GM21360 (cell line): ENCODE results near the gene ADH5.
A peak's percentile ranks its signal among the peaks of the same experiment; 100 is the strongest.
"Not testable (repeated sequence)": the region's sequence is repeated elsewhere in the genome, so short reads cannot be mapped to it uniquely, and the experiment has no call there.

Experiments
- ATAC-seq: cut with Tn5 transposase; IDR thresholded peaks from one replicate; pipeline ENCODE4 v1.9.1; 2021; ENCODE audit warnings: mild to moderate bottlenecking, moderate library complexity; ENCODE audit not compliant: unreplicated experiment

Gene ADH5

GRCh38 chr4:99038213-99038612 lies 50.4 kb downstream of the ADH5 start:
- no peak for ATAC-seq

GRCh38 chr4:99033956-99034355 lies 54.6 kb downstream of the ADH5 start:
- no peak for ATAC-seq

DNA sequence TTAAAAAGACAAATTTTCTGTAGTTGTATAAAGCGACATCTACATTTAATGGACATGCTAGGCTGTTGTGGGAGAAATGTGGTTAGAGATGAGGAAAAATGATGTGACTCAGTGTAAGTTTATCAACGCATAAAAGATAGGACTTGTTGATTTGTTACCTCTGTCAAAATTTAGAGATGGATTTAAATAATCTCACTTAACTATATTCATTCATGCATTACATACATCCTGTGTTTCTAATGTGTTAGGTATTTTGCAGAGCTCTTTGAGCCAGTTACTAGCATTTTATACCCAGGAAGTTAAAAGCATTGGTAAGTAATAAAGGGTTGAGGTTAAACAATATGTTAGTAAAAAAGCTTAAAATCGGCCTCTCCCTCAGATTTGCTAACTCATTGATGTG lies 58.7 kb downstream of the ADH5 start:
- ATAC-seq, result no peak

DNA sequence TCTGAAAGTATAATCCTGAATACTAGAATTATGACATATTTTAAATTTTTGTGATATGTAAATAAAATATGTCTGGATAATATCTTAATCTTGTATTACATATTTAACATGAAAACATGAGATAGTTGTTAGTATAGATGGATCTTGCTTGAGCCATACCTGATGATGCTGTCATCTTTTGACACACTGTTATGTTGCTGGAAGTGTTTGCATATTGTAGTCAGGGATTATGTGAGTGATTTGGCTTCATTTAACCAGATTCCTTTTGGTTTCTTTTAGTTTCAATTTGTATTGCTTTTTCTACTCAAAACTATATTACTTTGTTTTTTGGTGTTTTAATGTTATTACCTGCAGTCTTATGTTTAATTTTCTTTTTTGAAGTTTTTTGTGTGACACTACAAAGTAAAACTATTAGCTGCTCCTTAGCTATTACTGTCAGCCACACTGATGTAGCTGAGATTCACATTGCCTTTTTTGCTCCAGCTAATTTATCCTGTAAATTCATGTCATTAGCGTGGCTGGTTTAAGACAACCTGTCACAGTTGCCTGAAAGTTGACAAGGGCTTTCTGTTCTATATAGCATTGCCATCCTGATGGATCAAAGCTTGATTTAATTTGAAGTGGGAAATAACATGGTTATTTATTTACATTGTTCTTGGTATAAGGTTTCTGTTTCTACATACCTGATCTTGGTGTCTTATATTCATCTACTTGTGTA lies 59.4 kb downstream of the ADH5 start:
- peak; percentile 60 for ATAC-seq

DNA sequence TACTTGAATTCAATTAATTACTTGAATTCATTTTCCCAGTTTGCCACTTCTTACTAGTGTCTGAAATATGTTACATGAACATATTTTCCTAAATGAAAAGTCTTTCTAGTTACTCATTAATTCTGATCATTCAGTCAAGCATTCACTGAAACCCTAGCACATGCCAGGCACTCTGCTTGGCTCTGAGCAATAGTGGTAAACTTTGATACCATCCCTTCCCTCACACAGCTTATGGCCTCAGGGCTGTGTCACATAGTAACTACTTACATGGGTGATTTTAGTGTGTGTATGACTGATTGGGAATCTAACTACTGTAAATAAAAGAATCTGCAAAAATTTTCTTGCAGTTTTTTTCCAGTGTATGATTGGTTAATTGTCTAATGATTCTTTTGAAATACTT lies 60.4 kb downstream of the ADH5 start:
- ATAC-seq, result no peak

DNA sequence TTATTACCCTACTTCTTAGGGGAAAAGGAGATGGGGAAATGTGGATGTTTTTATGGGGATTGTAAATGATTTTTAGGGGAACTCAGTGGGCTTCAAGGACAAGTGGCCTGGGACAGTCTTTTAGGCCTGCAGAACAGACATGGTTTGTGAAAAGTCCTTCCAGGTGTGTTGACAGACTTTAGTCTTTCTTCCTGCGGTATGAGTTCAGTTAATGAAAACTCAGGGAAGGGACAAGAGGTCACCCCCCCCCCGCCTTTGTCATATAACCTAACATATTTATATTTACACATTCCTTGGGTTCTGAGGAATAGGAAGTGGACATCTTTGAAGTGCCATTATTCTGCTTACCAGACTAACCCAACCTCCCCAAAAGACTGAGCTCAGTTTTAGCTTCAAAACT lies 61.3 kb downstream of the ADH5 start:
- ATAC-seq, result no peak

GRCh38 chr4:99025506-99025905 lies 63.1 kb downstream of the ADH5 start:
- ATAC-seq, result no peak

- no peak for ATAC-seq
Observed at GRCh38 chr4:99024481-99025275, 63.9 kb downstream of the ADH5 start.

DNA sequence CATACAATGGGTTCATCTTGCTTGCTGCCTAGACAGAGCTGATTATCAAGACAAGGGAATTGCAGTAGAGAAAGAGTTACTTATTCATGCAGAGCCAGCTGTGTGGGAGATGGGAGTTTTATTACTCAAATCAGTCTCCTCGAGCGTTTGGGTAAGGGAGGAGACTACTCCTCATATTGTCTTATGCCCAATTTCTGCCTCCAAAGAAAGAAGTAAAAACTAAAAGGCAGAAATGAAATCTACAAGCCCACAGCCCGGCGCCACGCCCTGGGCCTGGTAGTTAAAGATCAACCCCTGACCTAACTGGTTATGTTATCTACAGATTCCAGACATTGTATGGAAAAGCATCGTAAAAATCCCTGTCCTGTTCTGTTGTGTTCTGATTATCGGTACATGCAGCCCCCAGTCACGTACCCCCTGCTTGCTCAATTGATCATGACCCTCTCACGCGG lies 64.8 kb downstream of the ADH5 start:
- not testable (repeated sequence) for ATAC-seq

- ATAC-seq, result no peak
Observed at GRCh38 chr4:99022566-99022965, 66.0 kb downstream of the ADH5 start.

GRCh38 chr4:99021386-99021785 lies 67.2 kb downstream of the ADH5 start:
- no peak for ATAC-seq
